Stimulated activated CD4-positive, alpha-beta T cell treated with anti-CD3 and anti-CD28 coated beads, TNF-alpha, amount 100 ng/mL, for 4 hours (primary cell): ENCODE data around the gene ARHGAP40.
A peak's percentile ranks its signal among the peaks of the same experiment; 100 is the strongest.

Source experiments
- DNase-seq, 3 experiments: peaks; one replicate each; pipeline ENCODE4 v3.0.0-alpha.2; 2020; ENCODE audit warnings: low read depth in 3 of 3

The ARHGAP40 gene

GRCh38 chr20:38601216-38602184, at the start of gene ARHGAP40:
ARHGAP40 (plus strand) TSS chr20:38601809.
- peak in 1 of 3 experiments; percentile 1 for DNase-seq

- DNase-seq = no peak
Measured at GRCh38 chr20:38554986-38555385, 46.6 kb upstream of the ARHGAP40 start.

GRCh38 chr20:38555395-38555794, 46.2 kb upstream of the ARHGAP40 start:
- DNase-seq = no peak

- no peak for DNase-seq
Measured at GRCh38 chr20:38557174-38557573, 44.4 kb upstream of the ARHGAP40 start.

- no peak for DNase-seq
Measured at GRCh38 chr20:38558596-38559360, 42.8 kb upstream of the ARHGAP40 start.

- no peak for DNase-seq
Measured at GRCh38 chr20:38559764-38560163, 41.8 kb upstream of the ARHGAP40 start.

- DNase-seq = no peak
Measured at GRCh38 chr20:38563802-38564431, 37.7 kb upstream of the ARHGAP40 start.

- DNase-seq = no peak
Measured at GRCh38 chr20:38564680-38565079, 36.9 kb upstream of the ARHGAP40 start.

GRCh38 chr20:38566036-38566598, 35.5 kb upstream of the ARHGAP40 start:
- DNase-seq = no peak

- no peak for DNase-seq
Measured at GRCh38 chr20:38569747-38570525, 31.7 kb upstream of the ARHGAP40 start.

GRCh38 chr20:38573413-38573812, 28.2 kb upstream of the ARHGAP40 start:
- no peak for DNase-seq

GRCh38 chr20:38579219-38579910, 22.2 kb upstream of the ARHGAP40 start:
- DNase-seq = no peak

GRCh38 chr20:38579921-38580320, 21.7 kb upstream of the ARHGAP40 start:
- no peak for DNase-seq

- DNase-seq = no peak
Measured at GRCh38 chr20:38581013-38581412, 20.6 kb upstream of the ARHGAP40 start, which contains the start of gene ADIG. ADIG (plus strand) TSS chr20:38581197; CDS start chr20:38581251, 54 bp downstream.

GRCh38 chr20:38581830-38582358, 19.7 kb upstream of the ARHGAP40 start:
- no peak for DNase-seq

GRCh38 chr20:38583306-38583705, 18.3 kb upstream of the ARHGAP40 start:
- no peak for DNase-seq

- no peak for DNase-seq
Measured at GRCh38 chr20:38584099-38584763, 17.4 kb upstream of the ARHGAP40 start.

GRCh38 chr20:38585404-38586180, 16.0 kb upstream of the ARHGAP40 start:
- DNase-seq = no peak

- no peak for DNase-seq
Measured at GRCh38 chr20:38586181-38586525, 15.5 kb upstream of the ARHGAP40 start.
